DMS53 treated with DMSO at 0.1 percent for 48 hours (cell line): ENCODE measurements around the gene RGS7.
A peak's percentile ranks its signal among the peaks of the same experiment; 100 is the strongest.

Experiments used
- DNase-seq: peaks from one replicate; lab custom pipeline; 2025; ENCODE audit not compliant: unreplicated experiment; lab: John Stamatoyannopoulos, UW

The RGS7 gene

DNA sequence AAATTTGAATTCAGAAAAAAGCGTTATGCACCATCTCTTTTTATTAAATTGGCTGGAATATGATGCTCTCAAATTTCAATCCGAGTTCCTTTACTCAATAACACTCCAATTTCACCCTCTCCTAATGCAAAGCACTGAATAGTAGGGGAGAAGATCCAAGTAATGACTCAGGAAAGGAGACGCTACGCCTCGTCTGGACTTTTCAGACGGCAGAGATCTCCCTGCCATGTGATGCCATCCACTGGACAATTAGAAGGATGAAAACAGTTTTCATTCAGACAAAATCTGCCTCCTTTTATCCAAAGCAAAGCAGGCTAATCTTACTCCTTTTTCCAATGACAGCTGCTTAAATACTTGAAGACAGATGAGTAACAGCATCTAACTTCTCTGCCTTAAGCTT is 502.6 kb downstream of the RGS7 start:
- no peak for DNase-seq

GRCh38 chr1:240847325-240847724 is 509.7 kb downstream of the RGS7 start:
- DNase-seq, result no peak

GRCh38 chr1:240844486-240844885 is 512.5 kb downstream of the RGS7 start:
- DNase-seq, result no peak

DNA sequence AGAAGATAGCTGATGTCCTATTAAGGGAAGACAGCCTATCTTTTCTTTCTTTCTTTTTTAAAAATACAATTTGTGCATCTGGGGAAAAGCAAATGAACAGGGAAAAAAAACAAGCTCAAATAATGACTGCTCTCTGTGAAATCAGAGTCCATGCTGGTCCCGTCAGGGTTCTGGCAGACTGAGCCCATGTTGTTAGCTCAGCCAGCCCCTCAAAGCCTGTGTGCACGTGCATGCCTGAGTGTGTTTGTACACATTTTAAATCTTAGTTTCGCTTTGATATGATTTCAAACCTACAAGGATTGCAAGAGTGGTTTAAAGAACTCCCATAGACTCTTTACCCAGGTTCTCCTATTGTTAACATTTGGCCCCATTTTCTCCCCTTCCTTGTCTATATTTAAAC is 513.2 kb downstream of the RGS7 start:
- no peak for DNase-seq

DNA sequence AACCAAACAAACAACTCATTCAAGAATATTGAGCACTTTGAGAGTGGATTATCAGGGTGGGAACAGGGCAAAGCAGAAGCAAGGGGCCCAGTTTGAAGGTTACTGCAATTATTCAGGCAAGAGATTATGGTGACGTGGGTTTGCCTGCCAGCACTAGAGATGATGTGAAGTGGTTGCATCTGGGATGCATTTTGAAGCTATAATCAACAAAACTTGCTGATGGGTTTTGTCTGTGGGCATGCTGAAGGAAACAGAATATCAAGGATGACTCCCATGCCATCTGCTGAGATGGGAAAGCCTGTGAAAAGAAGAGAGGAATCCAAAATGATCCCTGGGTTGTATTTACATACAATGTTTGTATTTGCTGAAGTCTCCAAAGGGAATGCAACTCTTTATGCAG is 520.7 kb downstream of the RGS7 start:
- DNase-seq, result no peak

DNA sequence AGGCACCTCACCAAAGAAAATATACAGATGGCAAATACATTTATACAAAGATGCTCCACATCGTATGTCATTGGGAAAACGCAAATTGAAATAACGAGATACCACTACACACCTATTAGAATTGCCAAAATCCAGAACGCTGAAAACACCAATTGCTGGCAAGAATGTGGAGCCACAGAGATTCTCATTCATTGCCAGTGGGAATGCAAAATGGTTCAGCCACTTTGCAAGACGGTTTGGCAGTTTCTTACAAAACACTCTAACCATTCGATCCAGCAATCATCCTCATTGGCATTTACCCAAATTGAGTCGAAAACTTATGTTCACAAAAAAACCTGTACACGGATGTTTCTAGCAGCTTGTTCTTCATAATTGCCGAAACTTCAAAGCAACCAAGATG is 521.7 kb downstream of the RGS7 start:
- DNase-seq, result no peak

GRCh38 chr1:240833075-240833474 is 523.9 kb downstream of the RGS7 start:
- DNase-seq, result no peak

DNA sequence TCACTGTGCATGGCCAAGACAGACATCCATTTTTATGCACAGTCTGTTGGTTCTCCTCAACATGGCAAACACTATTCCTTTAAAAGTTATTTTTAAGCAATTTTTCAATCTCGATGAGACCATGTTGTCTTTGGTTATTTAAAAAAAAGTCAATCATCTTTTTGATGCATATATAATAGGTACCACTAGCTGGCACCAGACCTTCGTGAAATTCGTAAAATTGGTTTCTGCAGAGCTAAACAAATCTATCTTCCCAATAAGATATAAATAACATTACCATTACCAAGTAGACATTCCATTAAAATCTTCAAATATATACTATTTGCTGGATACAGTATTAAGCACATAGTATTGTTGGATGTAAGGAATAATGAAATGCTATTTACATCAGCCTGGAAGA is 525.1 kb downstream of the RGS7 start:
- no peak for DNase-seq

- no peak for DNase-seq
Observed at GRCh38 chr1:240831191-240831631, 525.8 kb downstream of the RGS7 start.

- no peak for DNase-seq
Observed at GRCh38 chr1:240829487-240829886, 527.5 kb downstream of the RGS7 start.

- no peak for DNase-seq
Observed at GRCh38 chr1:240827786-240828185, 529.2 kb downstream of the RGS7 start.

GRCh38 chr1:240824238-240824637 is 532.8 kb downstream of the RGS7 start:
- DNase-seq, result no peak

DNA sequence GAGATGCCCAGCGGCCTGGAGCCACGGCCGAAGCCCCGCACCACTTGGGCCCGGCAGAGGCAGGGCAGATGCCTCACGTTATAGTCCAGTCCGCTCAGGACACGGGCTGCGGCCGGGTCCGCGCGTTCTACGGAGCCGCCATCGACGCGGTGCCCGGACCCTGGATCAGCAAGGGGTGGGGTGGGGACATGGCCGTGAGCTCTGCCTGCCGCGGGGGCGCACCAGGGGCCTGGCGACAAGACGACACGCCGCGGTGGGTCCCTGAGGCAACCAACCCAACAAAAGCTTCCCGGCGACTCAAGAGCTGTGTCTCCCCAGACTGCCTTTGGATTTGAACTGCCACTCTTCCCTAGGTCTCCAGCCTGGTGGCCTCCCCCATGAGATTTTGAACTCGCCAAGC is 533.6 kb downstream of the RGS7 start:
- no peak for DNase-seq

DNA sequence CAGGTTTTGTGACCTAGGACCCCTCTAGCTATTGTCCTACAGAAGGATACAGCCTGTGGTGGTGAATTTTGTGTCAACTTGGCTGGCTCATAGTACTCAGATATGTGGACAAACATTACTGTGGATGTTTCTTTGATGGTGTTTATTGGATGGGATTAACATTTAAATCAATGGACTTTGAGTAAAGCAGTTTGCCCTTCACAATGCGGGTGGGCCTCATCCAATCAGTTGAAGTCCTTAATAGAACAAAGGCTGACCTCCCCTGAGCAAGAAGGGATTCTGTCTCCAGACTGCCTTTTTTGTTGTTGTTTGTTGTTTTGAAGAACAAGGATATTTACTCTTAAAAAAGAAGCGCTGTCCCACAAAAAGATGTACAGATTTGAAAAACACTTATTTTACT is 535.1 kb downstream of the RGS7 start:
- no peak for DNase-seq

GRCh38 chr1:240820816-240821215 is 536.2 kb downstream of the RGS7 start:
- DNase-seq, result no peak

DNA sequence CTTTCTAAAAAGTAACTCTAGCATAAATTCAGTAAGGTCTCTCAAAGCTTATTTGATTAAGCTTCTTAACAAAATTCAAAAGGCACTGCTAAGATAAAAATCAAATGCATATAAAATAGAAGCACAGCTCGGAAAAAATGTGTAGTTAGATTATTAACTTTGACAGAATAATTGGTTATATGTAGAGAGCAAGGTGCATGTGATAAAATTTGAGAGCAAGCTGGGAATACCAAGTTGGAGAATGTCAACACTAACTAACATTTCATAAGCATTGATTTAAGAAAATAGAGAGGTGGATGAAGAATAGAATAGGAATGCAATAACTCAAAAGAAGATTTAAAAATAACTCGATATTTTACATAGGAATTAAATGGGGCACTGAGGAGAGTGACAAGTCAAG is 540.5 kb downstream of the RGS7 start:
- no peak for DNase-seq

DNA sequence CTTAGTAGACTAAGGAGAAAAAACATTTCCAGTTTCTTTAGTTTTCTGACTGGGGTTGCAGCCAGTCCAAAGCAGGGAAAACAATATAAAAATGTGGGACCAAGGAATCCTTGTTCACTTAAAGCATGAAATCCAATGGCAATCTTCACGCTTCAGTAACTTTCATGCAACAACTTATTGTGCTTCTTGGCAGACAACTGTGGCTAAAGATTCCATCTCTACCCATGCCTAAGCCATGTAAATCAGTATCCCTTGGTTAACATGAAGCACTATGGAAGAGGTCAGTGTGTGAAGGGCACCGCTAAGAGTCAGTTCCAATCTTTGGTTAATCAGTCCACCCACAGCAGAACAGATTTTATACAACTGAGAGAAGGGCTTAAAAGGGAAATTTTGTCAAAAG is 543.3 kb downstream of the RGS7 start:
- no peak for DNase-seq

DNA sequence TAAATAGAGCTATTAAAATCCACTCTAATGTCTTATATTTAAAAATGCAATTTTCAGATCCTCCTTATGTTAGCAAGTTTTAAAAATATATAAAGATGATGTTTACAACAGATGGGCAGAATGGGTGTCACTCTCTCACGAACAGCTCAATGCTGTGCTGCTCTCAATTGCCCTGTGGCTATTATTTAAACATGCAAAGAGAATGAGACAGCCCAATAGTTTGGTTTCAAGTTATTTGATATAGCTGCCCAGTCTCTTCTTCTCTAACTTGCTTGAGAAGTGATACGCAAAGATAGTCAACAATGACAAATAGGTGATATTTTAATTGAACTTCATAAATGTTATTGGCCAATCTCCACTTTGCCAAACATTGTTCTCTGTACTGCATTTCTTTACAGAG is 545.7 kb downstream of the RGS7 start:
- DNase-seq, result no peak

- no peak for DNase-seq
Observed at GRCh38 chr1:240808381-240808780, 548.6 kb downstream of the RGS7 start.

- no peak for DNase-seq
Observed at GRCh38 chr1:240806200-240806745, 550.7 kb downstream of the RGS7 start.

DNA sequence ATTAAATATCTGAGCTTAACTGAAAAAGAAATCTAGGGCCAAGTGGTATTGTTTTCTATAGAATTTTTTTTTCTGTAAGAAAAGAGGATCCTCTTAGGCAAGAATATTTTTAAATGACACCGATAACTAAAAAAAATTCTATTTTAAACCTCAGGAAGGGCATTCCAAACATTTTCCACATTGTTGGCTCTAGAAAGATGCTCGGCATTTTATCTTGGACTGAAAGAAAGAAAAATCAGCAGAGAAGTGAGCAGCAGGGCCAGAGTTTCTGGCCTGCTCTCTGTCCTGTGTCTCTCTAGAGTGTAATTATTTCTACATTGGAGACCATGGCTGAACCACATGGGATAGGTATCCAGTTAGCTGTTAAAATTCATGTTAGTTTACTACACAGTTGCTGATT is 552.5 kb downstream of the RGS7 start:
- no peak for DNase-seq

GRCh38 chr1:240803151-240803550 is 553.9 kb downstream of the RGS7 start:
- peak; percentile 87 for DNase-seq

- no peak for DNase-seq
Observed at GRCh38 chr1:240802271-240802670, 554.7 kb downstream of the RGS7 start.

- no peak for DNase-seq
Observed at GRCh38 chr1:240801442-240801841, 555.6 kb downstream of the RGS7 start.
